ENCODE measurements around the gene CCNE1.

CCNE1 gene

DNA sequence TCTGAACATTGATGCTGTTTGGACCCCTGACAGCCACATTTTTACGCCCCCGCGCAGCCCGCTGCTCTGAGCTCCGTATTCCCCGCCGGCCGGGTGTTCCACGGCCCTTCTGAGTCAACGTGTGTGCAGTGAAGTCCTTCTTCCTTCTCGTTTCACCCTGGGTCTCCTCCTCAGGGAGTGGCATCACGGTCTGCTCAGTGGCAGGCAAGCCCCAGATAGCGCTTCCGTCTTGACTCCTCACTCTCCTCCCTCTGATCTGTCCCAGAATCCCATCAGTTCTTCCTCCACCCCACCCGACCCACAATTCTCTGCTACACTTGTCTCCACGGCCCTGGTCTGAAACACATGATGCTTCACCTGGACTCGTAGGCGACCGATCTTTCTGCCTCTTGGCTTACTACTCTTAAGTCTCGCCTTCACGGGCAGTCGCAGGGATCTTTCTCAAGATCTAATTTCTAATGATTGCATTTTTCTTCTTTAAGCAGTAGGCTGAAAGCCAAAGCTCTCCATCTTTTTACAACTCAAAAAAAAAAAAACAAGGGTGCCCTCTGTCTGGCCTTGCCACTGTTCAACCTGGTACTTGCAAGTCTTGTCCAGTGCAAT is 33.9 kb downstream of the CCNE1 start:
- no peak for DNase-seq

DNA sequence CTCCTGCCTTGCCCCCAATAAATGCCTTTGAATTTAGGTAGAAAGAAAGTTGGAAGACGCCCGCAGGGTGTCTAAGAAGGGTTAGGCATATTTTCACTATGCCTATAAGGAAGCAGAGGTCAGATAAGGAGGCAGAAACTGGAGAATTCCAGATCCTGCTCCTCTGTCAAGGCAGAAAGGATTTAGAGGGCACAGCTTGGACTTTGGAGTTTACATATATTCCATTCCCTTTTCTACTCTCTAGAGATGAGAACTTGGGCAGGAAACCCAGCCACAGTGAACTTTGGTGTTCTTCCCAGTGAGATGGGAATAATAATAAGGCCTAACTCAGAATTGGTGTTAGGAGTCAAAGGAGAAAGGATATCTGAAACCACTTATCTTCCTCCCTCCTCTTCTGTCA is 37.4 kb downstream of the CCNE1 start:
- no peak for DNase-seq

DNA sequence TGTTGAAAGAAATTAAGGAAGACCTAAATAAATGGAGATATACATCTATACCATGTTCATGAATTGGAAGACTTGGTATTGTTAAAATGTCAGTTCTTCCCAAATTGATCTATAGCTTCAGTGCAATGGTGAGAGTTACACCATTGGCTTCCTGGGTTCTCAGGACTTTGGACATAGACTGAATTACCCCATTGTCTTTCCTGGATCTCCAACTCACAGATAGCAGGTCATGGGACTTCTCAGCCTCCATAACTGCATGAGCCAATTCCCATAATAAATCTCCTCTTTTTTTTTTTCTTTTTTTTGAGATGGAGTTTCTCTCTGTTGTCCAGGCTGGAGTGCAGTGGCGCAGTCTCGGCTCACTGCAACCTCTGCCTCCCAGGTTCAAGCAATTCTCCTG is 38.7 kb downstream of the CCNE1 start:
- no peak for DNase-seq

DNA sequence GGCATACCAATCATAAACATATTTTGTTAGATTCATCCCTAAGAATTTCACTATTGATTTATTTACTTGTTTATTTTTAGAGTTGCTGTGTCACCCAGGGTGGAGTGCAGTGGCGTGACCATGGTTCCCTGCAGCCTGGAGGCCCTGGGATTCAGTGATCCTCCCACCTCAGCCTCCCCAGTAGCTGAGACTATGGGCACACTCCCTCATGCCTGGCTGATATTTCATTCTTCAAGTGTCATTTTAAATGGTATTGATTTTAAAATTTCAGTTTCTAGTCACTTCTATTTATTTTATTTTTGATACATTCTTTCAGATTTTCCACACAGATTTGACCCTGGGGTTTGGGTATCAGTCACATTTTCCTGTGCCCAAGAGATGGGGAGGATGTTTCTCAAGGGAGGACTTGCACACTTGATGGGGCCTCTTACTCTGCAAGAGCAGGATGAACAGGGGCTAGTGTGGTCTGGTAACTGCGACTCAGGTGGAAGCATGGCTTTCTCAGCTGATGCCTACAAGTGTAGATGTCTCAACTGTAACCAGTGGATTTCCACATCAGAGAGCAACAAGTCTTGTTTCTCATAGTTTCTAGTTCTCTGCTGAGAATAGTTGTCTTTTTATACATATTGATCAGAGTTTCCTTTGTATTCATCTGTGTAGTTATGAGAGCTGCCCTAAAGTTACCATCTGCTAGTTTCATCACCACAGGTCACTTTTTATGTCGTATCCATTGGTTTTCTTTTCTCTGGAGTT is 40.2 kb downstream of the CCNE1 start:
- DNase-seq: no peak

DNA sequence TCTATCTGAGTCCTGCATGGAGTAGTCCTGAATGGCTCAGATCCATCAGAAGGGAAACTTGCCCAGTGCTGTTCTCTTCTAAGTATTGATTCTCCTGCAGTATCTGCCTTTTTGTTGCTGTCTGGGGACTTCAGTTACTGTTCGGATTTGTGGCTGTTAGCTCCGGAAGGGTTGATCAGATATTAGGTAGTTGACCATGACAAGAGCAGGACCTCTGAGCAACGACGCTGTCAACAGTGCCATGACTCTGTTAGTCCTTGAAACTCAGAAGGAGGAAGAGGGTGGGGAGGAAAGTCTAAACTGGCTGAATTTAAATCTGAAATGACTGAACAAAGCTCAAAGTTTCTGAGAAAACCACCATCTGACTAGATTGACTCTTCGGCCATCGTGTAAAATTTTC is 42.2 kb downstream of the CCNE1 start:
- no peak for DNase-seq

DNA sequence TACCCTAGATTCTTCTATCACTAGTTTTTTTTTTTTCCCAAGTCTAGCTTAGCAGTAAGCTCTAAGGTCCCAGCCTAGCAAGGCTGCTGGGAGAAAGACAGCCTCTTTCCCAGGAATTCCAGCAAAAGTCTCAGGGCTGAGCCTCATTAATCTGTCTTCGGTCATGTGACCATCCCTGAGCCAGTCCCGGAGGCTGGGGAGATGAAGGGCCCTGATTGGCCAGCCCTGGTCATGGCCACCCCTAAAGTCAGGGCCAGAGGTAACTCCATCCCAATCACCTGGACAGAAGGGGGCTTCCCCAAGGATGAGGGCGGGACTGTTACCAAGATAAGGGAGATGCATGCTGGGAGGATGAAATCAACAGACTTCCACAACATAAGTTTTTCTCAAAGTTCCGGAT is 43.3 kb downstream of the CCNE1 start:
- no peak for DNase-seq

DNA sequence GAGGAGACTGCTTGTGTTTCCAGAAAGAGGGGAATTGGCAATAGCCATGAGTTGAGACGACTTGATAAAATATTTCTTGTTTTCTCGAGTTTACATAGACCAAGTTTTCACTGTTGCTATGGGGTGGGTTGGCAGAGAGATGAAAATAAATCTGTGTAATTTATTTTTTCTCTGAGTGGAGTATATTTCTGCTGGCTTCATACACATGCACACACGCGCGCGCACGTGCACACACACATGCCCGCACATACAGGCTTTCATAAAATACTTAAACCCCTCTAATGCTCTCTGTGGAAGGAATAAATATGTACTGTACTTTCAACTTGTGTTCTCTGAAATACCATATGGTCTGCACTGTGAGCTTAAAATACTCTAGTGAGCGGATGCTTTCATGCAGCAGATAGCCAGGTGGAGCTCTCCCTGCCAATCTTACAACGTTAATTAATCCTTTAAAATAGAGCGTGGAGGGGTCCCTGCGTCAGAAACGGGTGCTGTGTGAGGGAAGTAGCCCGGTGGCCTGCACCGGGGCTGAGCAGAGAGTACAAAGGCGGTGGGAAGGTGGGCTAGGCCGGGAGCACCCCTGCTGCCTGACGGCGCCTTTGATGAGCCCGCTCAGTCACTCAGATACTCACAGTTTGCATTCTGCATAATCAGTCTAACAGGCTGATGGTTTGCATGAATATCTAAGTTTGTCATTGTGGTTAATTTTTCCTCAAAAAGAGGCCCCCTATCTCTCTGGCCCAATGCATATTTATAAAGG is 44.1 kb downstream of the CCNE1 start:
- DNase-seq: peak in 1 of 2 experiments; percentile 38

DNA sequence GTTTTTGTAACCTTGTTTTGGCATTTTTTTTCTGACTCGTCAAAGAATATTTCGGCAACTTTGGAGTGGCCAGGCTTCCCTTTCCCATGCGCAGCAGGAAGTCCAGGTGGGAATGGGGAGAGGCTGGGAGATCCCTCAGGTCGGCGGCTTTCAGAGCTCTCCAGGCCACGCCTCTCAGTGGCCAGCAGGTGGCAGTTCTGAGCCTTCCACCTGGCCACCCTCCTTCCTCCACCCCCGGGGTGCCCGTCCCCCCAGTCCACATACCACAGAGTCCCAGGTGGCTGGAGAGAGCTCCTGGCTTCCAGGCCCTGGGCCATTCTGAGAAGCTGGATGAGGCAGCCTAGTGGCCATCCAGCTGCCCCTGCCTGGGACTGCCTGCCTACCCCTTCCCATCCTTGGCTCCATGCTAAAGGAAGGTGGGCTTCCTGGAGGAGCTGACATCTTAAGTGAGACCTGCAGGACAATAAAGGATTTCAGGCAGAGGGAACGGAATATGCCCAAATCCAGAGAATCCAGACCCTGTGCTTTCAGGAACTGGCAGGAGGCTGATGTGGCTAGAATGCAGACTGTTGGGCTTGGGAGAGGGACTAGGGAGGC is 46.3 kb downstream of the CCNE1 start:
- no peak for DNase-seq

DNA sequence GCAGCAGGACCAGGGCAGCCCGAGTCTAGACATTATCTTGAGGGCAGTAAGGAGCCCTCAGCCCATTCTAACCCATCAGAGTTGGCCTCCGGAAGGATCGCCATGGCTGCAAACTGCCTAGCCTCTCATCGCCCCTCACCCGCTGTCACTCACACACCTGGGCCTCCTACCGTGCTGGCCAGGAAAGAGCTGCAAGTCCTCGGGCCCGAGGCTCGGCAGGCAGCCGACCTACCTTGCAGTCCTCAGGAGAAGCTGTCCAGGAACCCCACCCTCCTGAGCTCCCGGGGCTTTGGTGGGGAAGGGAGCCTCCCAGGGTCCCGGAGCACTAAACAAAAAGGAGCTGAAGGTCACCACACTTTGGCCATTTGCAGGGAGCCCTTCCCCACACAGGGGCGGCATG is 46.8 kb downstream of the CCNE1 start:
- DNase-seq: no peak

DNA sequence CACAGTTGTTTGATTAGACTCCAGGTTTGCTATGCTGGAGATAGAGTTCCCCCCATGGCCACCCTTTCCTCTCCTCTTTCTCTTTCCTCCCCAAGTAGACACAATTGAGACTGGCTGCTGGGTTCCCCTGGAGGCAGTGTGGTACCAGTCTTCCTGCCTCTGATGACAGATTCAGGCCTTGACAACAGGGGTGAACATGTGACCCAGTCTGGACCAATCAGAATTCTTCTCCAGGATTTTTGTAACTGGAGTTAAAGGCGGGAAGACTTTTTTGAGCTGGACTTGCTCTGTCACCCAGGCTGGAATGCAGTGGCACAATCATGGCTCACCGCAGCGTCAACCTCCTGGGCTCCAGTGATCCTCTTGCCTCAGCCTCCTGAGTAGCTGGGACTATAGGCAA is 48.7 kb downstream of the CCNE1 start:
- no peak for DNase-seq

DNA sequence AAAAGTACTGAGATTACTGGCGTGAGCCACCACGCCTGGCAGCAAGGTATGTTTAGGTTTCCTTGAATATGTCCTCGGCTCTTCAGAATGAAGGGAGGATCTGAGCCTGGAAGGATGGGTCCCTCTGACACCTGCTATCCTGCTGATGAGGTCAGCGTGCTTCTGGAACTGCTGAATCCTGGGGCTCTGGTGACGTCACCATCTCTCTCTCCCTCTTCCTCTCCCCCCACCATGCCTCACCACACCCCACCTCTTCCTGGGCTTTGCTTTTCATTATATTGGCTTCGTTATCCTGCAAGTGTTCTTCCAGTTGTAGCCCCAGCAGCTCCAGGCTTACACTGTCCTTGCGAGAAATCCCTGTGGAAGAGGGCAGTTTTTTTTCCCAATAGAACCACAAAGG is 49.8 kb downstream of the CCNE1 start:
- no peak for DNase-seq

DNA sequence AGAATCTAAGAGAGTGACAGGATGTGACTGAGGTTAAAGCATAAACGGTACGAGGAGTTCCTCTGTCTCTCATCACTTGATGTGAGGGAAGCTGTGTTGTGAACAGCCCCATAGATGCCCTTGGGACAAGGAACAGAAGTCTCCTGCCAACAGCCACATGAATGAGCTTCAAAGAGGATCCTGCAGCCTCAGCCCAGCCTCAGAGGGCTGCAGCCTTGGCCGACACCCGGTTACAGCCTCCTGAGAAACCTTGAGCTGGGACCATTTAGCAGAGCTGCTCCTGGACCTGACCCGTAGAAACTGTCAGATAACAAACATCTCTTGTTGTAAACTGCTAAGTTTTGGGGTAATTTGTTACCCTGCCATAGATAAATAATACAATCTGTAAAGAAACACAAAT is 54.2 kb downstream of the CCNE1 start:
- no peak for DNase-seq

DNA sequence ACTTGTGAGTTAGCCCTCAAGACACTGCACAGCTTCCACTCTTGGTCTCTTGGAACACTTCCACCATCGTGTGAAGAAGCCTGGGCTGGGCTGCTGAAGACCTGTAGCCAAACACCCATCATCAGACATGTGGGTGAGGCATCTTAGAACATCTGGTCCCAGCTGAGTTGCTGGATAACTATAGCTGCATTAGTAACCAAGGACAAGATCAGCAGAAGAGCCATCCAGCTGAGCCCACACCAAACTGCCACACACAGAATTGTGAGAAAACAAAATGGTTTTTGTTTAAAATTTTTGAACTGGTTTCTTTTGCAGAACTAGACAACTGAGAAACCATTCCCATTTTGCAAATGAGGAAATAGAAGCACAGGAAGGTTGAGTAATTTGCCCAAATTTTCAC is 56.2 kb downstream of the CCNE1 start:
- no peak for DNase-seq

DNA sequence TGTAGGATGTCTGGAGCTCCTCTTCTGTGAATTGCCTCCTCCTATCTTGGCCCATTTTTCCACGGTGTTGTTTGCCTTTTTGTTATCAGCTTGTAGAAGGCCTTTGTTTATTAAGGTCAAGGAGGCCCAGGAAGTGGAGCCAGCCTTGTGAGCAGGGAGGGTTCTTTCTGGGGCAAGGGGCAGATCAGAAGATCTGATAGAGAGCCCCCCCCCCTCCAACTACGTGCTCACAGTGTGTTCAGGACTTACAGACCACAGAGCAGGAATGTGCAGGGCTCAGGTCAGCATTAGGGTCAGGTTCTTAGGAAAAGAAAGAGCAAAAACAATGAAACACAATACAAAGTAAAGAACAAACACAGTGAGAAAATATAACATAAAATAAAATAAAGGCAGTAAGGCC is 59.4 kb downstream of the CCNE1 start:
- DNase-seq: no peak

DNA sequence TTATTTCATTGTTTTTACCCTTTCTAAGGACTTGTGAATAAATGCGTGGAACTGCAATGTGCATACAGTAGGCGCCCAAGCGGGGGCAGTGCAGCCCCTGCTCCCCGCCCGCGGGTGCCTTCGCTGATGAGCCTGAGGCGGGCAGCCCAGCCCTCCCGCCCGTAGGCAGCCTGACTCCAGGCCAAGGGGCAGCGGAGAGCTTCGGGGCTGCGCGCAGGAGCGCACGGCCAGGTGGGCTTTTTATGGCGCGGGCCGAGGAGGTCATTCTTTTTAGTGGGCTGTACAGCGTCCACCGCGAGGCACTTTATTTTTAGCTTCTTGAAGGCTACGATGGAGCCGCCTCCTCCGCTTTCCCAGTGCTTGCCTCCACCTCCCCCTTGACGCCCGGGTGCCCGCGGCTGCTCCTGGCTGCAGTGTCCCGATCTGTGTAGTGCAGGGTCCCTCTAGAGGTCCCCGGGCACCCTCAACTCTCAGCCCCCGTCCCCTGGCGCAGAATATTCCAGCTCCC is 60.5 kb downstream of the CCNE1 start:
- no peak for DNase-seq

DNA sequence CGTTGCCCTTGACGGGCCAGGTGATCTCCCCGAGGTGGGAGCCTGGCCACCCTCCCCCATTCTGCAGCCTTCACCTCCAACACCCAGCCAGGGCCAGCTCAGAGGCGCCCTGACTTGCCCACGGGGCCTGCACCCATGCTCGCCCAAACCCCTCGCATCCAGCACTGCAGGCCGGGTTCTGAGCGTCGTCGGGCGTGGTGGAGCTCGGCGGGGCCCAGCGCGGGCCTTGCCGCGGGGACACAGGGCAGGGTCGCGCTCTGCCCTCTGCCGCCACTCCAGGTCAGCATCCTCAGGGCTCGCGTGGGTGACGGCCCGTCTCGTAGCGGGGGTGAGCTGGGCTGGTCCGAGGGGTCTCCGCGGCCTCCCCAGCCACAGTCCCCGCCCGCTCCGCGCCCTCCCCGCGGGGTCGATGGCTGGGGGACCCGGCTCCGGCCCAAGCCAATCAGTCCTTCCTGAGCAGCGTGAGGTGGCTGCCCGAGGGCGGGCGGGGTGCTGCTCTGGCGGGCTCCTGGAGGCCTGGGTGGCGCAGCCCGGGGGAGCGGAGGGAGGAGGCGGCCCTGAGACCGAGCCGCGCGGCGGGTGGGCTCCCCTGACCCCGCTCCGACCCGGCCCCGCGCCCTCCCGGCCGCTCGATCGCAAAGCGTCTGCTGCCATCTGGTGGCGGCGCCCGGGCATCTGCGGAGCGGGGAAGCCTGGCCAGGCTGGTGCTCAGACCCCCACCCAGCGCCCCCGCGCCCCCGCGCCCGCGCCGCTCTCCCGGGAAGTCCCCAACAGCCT is 61.4 kb downstream of the CCNE1 start:
- DNase-seq: no peak
